ENCODE data around the gene RHBDL3. TPM values are rescaled to one million over a fixed set of nuclear protein-coding genes. Genes with fewer than 3 reads are reported as not detected.
"Not testable (repeated sequence)": the region's sequence is repeated elsewhere in the genome, so short reads cannot be mapped to it uniquely, and the experiment has no call there.

RHBDL3 gene
- total RNA-seq, 1 experiment from 2014 or later, result 1.9 TPM

DNA sequence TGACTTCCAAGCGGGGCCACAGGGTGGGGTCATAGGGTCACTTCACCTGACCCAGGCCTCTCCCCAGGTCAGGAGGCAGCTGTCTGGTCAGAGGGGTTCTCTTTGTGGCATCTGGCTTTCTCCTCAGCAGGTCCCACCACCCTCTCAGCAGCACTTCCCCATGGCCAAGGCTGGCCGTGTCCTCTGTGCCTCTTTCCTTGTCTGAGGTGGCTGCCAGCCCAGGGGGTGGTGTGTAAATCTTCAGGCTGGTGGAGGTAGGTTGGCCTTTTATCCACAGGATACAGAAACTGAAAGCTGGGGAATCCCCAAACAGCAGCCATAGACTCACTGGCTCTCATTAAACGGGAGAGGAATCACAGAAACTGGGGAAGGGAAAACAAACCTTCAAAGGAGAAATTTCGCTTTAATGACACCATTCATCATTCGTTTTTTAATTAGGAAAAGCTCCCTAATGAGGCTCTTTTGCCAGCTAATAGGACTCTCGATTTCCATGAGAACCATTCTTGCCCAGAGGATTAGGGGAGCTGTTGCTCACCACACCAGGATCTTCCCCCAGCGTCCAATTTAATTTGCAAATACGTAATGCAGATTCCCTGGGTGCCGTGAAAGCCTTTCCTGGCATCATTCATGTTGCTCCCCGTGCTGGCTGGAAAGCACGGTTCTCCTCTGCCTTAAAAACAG lies 58.3 kb downstream of the RHBDL3 start:
- peak; percentile 80 for DNase-seq (ENCODE audit: low read depth)

DNA sequence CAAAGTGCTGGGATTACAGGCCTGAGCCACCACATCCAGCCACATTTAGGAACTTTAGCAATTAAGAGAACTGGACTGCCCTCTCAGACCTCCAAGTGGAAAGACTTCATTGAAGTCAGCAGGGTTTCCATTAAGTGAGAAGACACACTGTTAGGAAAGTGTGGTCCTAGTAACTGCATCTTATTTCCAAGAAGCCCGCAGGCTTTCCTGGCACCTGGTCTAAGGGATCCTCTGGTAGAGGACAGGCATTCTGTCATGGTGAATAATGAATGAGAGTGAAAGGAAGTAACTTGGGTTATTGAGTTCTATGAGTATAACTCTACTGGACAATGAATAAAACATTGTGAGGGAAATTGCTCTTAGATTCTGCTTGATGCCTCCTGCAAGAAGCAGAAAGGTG lies 62.3 kb downstream of the RHBDL3 start:
- DNase-seq (ENCODE audit: low read depth), result no peak

DNA sequence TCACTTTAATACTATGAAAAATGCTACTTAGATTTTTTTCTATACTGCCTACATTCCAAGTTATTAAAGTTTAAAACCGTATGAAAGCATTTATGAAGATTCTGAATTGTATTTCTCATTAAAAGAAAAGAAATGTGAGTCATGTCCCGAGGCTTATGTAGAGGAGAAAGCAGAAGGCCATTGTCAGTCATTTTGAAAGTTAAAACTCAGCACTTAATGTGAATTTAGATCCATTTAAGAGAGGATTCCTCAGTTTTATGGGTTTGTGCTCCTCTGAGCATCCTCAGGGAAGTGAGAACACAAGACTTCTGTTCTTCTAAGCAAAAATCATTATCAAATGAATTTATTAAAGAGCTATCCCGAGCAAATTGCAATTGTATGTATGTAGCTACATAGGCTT lies 64.5 kb downstream of the RHBDL3 start:
- no peak for DNase-seq (ENCODE audit: low read depth)

DNA sequence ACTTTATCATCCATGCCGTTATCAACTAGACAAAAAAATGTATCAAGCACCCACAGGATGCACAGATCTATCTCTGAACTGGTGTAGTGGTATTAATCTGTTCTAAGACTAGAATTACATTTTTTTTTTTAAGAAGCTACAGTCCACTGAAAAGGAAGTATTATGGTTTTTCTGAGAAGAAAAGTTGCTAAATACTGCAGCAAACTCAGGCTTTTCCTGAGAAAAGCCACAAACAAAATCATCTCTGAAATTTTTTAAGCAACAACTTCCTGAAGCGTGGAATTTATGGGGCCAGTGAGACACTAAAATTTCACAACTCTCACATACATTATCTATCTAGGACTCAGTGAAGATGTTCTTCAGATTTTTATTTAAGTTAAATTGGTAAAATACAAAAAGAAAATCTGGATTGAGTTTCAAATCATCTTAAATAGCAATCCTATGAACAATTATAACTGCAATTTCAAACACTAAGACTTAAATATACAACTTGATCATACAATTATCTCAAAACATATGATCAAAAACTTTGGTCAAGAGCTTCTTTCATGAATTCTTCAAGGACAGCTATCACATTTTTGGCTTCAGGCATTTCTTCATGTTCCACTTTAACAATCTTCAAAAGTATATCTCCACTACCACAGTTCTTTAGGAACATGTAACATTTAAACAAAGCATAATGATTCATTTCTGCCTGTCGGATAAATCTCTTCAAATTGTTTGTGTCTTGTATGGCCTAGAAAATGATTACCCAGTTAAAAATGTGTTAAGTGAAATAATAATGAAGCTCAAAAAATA lies 65.8 kb downstream of the RHBDL3 start:
- no peak for DNase-seq (ENCODE audit: low read depth)

DNA sequence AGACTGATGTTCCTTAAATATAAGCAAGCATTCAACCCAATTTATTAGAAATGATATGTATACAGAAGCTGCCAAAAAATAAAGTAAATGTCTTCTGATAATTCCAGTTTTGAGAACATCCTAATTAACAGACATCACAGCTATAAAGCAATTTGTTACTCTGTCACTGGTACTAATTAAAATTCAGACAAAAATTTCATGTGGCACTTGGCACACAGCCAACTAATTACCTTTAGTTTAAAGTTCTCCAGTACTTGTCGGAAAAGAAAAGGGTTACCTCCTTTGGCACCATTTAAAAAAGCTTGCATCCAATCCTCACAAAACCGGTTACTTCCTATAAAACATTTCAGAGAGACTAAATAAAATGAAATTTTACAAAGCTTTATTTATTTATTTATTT lies 67.6 kb downstream of the RHBDL3 start:
- DNase-seq (ENCODE audit: low read depth), result no peak

DNA sequence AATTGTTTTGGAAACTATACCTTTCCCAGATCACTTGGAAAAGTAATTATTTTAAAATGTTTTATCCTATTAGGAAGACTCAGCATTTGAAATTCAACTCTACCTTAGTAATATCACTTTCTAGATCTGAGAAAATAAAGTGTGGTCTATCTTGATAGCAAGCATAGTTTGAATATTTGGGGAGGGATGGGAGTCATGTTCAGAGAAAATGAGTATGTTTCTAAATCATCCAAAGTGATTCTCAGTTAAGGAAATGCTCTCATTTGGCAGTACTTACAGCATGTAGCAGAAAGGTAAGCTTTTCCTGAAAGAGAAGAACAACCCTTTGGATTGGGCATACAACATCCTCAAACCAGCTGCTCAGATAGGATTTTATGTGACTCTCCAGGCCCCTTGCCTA lies 69.4 kb downstream of the RHBDL3 start:
- no peak for DNase-seq (ENCODE audit: low read depth)

DNA sequence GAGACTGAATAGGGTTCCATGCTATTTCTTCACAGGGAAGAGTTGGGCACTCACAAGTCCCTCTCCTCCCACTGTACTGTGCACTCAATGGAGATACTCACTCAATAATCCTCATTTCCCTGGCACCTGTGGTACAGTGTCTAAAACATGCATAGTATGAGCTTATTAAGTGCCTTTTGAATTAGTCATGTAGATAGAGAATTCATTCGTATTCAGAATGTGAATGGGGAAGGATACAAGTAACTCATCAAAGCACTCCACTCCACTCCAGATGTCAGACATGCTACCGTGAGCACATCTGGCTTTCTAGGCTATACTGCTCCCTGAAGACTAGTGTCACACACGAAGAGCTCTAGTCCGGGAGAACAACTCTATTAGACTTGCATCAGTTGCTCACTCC lies 70.1 kb downstream of the RHBDL3 start:
- DNase-seq (ENCODE audit: low read depth), result no peak

DNA sequence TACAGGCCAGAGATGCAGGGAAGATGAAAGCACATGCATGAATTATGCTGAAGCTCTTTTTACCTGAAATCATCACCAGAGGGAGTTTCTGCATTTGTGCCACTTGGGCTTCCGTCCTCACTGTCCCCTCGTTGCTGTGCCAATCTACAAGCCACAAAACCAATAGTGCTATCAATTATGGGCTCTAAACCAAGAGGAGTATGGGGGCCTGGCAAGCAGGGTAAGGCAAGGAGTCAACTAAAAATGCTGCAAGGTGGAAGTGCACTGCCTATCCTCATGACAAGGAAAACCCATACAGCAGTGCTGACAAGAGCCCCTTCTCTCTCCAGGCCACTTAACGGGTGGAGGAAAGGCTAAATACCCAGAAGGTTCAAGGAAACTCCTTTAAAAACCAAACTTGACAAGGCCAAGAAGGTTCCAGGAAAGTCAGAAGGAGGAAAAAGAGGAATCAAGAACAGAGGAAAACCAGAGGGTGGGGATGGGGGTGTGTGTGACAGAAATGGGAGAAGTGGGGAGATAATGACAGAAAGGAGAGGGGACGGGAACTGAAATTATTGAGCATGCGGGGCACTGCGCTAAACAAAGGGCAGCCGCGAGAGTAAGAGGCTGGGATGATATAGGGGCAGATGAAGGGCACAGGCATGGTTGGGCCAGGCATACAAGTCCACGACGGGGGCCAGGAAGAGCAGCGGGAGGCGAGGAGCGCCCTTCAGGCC lies 75.7 kb downstream of the RHBDL3 start:
- DNase-seq (ENCODE audit: low read depth), result no peak

DNA sequence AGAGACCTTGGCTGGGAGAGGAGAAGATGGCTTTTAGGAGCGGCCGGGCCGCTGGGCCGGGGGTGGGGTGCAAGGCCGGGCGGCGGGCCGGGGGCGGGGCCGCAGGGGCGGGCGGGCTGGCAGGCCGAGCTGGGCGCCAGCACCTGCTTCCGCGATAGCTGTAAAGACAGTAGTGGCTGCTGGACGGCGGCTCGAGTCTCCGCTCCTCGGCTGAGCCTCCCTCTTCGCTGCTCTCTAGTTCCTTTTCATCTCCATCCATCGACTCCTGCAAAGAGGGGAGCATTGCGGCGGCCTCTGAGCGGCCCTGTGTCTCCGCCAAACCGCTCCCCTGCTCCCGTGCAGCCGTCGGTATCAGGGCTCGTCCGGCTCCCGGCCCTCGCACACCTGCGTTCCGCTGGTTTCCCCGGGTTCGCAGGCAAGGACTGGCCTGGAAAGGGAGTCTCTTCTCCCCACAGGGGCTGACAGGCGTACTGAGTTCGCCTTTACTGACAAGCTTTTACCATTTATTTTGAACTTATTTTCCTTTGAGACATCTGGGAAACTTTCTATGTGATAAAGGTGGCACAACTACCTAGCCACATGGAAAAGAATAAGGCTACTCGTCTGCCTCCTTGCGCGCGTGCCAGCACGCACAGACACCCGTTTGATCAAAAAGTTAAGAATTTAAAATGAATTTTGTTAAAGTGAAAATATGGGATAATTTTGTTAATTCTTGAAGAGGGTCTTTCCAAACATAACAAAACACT lies 76.4 kb downstream of the RHBDL3 start, which contains the start of gene C17orf75:
TSS of gene C17orf75 (minus strand) at position 317 of the 746 bp plus-strand sequence. CDS start at position 283, 34 bp downstream.
- DNase-seq (ENCODE audit: low read depth), result peak; percentile 87

DNA sequence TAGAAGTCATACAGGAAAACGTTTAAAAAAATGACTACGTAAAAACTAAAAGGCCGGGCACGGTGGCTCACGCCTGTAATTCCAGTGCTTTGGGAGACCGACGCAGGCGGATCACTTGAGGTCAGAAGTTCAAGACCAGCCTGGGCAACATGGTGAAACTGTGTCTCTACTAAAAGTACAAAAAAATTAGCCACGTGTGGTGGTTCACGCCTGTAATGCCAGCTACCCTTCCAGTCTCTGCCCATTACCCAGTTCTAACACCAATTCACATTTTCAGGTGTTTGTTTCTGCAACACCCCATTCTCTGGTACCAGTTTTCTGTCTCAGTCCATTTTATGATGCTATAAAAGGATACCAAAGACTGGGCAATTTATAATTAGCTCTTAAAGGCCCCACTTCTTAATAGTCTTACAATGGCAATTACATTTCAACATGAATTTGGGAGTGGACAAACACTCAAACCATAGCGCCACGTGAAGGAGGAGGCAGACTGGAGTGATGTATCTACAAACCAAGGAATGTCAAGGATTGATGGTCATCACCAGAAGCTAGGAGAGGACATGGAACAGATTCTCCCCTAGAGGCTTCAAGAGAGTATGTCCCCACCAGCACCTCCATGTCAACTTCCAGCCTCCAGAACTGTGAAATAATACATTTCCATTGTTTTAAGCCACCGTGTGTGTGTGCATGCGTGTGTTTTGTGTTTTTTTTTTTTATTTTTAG lies 77.1 kb downstream of the RHBDL3 start:
- DNase-seq (ENCODE audit: low read depth), result no peak

DNA sequence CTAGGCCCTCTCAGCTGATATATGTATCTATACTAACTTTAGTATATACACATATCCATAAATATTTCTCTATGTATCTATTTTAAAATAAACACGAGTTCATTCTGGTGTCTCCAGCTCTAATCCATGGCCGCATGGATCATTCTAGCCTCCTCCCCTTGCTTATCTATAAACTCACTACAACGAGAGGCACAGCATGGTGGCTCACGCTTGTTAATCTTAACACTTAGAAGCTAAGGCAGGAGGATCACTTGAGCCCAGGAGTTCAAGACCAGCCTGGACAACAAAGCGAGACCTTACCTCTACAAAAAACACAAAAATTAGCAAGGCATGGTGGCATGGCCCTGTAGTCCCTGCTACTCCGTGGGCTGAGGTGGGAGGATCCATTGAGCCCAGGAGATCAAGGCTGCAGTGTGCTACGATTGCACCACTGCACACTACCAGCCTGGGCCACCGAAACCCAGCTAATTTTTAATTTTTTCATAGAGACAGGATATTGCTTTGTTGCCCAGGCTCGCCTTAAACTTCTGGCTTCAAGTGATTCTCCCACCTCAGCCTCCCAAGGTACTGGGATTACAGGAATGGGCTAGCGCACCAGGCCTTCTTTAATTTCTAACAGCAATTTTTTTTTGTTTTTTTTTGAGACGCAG lies 80.4 kb downstream of the RHBDL3 start:
- no peak for DNase-seq (ENCODE audit: low read depth)

DNA sequence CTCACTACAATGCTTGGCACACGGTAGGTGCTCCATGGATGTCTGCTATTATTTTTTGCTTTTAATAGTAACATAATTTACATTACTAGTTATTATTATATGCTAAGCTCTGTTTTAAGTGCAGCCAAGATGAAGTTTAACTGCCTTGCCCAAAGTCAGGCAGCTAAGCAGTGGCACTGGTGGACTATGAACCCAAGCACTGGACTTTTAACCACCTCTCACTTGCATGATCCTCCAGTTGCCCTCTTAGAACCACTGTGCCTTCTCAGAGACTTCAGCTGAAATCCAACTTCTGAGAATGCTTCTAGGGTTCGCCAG lies 82.8 kb downstream of the RHBDL3 start:
- DNase-seq (ENCODE audit: low read depth), result no peak

DNA sequence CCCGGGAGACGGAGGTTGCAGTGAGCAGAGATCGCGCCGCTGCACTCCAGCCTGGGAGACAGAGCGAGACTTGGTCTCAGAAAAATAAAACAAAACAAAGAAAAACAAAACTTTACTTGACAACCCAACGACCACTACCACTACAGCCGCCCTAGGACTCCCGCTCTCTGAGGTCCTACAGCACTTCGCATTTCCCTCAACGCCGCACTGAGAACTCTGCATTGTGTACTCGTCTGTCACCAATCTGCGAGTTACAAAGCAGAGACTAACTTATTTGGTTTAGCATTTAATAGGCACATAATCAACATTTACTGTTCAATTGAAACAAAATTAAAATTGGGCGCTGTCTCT lies 83.8 kb downstream of the RHBDL3 start:
- DNase-seq (ENCODE audit: low read depth), result peak; percentile 16

DNA sequence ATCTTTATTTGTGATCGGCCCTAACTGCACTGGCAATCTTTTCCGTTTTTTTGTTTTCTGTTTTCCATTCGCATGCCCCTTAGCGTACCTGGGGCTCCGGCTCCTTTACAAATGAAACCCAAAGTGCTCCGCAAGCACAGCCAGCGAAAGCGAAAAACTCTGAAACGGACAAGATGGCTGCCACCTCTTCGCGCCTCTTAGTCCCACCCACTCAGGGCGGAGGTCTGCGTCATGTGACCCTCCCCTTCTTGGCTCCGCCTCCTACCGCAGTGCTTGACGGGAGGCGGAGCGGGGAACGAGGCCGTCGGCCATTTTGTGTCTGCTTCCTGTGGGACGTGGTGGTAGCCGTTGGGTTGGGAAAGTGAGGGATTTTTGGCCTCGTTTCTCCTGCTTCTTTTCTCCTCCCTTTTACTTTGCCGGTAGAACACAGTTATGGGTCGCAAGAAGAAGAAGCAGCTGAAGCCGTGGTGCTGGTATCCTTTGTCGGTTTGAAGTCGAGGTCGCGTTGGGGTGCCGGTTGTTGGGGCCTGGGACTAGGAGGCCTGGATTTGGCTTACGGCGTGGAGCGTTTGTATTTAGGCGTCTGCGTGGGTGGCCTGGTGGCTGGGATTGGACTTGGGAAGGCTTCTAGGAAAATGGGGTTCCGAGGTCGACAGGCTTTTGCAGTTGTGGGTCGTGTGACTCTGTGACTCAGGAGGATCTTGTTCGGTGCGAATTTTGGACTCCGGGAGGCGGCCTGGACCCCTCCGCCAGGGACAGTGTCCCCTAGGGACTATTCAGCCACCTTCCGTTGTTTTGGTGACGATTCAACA lies 84.4 kb downstream of the RHBDL3 start, which contains the start of gene ZNF207:
TSS of gene ZNF207 (plus strand) at position 304 of the 812 bp plus-strand sequence. CDS start at position 433, 129 bp downstream.
- peak; percentile 98 for DNase-seq (ENCODE audit: low read depth)

DNA sequence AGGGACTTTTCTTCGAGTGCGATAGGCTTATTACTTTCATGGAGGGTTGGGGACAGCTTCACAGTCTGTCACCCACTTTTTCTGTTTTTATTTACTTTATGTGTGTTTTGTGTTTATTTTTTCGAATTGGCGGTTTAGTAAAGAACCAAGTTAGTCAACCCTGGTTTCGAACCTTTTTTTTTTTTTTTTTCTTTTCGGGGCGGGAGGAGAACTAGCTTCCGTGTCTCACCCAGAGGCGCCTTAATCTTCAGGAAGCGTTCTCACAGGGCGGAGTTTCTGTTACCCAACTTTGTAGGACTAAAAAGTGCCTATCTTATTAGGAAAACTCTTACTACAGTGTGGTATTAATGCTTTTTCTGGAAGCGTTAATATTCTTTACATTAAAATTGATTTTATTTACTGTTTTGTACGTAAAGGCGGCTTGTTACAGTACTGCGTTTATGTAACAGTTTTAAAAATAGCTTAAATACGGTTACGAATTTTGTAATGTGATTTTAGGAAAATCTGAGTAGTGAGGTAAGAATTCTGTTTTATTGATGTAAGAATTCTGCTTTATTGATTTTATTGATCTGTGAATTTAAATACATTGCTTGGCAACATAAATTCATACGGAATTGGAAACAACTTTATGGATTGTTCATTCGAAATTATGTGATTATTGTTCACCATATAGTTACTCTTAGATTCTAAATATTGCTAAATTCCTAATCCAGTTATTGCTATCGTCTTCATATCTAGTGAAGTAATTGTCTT lies 85.2 kb downstream of the RHBDL3 start:
- peak; percentile 49 for DNase-seq (ENCODE audit: low read depth)

DNA sequence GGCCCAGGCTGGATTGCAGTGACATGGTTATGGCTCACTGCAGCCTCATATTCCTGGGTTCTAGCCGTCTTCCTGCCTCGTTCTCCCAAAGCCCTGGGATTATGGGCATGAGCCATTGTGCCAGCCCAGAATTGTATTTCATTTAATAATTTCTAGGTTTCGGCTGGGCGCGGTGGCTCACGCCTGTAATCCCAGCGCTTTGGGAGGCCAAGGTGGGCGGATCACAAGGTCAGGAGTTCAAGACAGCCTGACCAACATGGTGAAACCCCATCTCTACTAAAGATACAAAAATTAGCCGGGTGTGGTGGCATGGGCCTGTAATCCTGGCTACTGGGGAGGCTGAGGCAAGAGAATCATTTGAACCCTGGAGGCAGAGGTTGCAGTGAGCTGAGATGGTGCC lies 87.1 kb downstream of the RHBDL3 start:
- DNase-seq (ENCODE audit: low read depth), result not testable (repeated sequence)

DNA sequence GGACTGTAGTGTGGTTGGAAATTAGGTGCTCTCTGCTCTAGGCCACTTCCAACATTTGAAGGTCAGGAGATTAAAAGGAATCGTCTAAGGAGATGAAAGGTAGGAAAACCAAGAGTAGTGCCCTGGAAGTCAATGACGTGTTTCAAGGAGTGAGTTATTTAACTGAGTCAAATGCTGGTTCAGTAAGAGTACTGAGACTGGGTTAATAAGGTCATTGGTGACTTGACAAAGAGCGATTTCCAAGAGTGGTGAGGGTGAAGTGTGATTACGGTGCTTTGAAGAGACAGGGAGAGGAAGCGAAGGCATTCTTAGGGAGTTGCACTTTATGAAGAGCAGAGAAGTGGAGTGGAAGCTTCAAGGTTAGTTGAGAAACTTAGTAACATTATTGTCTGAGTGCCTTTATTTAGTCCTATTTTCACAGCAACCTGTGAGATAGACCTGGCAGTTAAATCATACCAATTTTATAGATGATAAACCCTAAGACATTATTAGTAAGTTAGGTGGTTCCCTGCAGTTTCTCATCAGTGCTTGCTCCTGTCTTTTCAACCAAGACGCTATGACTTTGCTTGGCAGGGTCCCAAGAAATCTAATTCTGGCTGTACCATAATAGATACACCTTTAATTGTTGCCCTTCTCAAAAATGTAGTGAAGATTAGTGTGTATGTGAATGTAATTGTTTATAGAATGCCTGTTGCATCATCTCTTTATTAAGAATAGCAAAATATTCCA lies 90.2 kb downstream of the RHBDL3 start:
- DNase-seq (ENCODE audit: low read depth), result no peak

DNA sequence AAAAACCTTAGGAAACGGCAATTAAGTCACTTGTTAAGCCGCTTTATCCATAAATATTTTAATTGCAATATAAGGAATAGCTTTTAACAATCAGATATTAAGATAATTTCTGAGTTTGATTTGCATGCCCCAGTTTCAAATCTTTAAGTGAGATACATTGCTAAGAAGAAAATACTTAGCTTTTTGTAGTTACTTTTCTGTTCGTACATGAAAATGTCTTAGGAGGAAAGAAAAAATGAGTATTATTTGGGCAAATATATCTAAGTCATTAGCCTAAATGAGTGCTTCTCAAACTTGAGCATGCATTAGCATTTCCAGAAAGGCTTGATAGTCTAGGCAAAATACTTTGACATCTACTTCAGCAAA lies 90.7 kb downstream of the RHBDL3 start:
- DNase-seq (ENCODE audit: low read depth), result no peak

DNA sequence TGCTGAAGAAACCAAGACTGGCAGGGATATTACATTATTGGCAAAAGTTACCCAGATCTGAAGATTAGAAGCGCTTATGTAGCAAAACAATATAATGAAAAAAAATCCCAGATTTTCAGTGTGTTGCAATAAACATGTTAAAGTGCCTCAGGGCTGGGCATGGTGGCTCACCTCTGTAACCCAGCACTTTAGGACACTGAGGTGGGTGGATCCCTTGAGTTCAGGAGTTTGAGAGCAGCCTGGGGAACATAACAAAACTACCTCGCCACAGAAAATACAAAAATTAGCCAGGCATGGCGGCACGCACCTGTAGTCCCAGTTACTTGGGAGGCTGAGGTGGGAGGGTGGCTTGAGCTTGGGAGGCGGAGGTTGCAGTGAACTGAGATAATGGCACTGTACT lies 91.1 kb downstream of the RHBDL3 start:
- no peak for DNase-seq (ENCODE audit: low read depth)

Data from Daoy (cell line).